Measurements from ENCODE around the gene IL21R.

DNA sequence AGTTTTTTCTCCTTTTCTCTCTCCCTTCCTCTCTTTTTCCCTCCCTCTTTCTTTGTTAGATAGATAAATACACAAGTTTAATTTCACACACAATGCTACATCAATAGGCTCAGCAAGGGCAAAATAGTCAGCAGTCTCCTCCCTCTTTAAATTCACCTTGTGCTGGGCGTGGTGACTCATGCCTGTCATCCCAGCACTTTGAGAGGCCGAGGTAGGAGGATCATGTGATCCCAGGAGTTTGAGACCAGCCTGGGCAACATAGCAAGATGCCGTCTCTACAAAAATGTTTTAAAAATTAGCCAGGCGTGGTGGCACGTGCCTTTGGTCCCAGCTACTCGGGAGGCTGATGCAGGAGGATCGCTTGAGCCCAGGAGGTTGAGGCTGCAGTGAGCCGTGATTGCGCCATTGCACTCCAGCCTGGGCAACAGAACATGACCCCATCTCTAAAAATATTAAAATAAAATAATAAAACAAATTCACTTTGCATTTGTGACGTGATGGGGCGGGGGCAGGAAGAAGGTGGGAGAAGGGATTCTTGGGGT lies 27.4 kb downstream of the IL21R start:
- TF ChIP-seq POLR2A (IDR thresholded peaks at IDR 0.05): no peak
- TF ChIP-seq, protein P1, sequence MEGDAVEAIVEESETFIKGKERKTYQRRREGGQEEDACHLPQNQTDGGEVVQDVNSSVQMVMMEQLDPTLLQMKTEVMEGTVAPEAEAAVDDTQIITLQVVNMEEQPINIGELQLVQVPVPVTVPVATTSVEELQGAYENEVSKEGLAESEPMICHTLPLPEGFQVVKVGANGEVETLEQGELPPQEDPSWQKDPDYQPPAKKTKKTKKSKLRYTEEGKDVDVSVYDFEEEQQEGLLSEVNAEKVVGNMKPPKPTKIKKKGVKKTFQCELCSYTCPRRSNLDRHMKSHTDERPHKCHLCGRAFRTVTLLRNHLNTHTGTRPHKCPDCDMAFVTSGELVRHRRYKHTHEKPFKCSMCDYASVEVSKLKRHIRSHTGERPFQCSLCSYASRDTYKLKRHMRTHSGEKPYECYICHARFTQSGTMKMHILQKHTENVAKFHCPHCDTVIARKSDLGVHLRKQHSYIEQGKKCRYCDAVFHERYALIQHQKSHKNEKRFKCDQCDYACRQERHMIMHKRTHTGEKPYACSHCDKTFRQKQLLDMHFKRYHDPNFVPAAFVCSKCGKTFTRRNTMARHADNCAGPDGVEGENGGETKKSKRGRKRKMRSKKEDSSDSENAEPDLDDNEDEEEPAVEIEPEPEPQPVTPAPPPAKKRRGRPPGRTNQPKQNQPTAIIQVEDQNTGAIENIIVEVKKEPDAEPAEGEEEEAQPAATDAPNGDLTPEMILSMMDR (IDR thresholded peaks at IDR 0.05): no peak
- TF ChIP-seq POLR2AphosphoS5 (IDR thresholded peaks at IDR 0.05; ENCODE audit: insufficient read depth in 1 of 2, low read depth in 1 of 2): no peak

Data from vagina (tissue), 2 donors.